GM12892 (cell line): ENCODE measurements around the gene ADGRA3.

Experiments used
- POLR2AphosphoS5 ChIP-seq: IDR thresholded peaks from 2 replicates; pipeline ENCODE4 v1.6.1; 2011; ENCODE audit warnings: low read depth, low read length, control low read depth
- TAF1 ChIP-seq: IDR thresholded peaks from 2 replicates; pipeline ENCODE4 v1.6.1; 2011; ENCODE audit warnings: low read depth, mild to moderate bottlenecking, control low read depth, low read length, borderline replicate concordance

GRCh38 chr4:22514481-22514880 is 1.4 kb downstream of the ADGRA3 start:
- TF ChIP-seq TAF1 (no peak), POLR2AphosphoS5 (no peak)
